ENCODE measurements around the gene CBLL2.

- no peak for TF ChIP-seq CTCF (IDR thresholded peaks at IDR 0.05)
- no peak for TF ChIP-seq EP300 (IDR thresholded peaks at IDR 0.05)
- no peak for TF ChIP-seq MYC (IDR thresholded peaks at IDR 0.05; ENCODE audit: borderline replicate concordance, low read length)
- TF ChIP-seq HEYL (CRISPR knock-in tag; IDR thresholded peaks at IDR 0.05), result no peak
- no peak for TF ChIP-seq POLR2AphosphoS2 (conservative IDR thresholded peaks at IDR 0.05; ENCODE audit: low read length)
- TF ChIP-seq ZNF302 (CRISPR knock-in tag; IDR thresholded peaks at IDR 0.05), result no peak
- no peak for TF ChIP-seq SMC3 (IDR thresholded peaks at IDR 0.05)
- TF ChIP-seq HDAC2 (IDR thresholded peaks at IDR 0.05), result no peak
- no peak for TF ChIP-seq CBX8 (IDR thresholded peaks at IDR 0.05)
- no peak for TF ChIP-seq POLR2A (IDR thresholded peaks at IDR 0.05; ENCODE audit: low read length)
- no peak for TF ChIP-seq REST (IDR thresholded peaks at IDR 0.05)
- TF ChIP-seq TP53 (CRISPR knock-in tag; IDR thresholded peaks at IDR 0.05), result no peak
These were observed 41.5 kb downstream of the CBLL2 start for GRCh38 chrX:22314211-22314610.

All from A549 (cell line).